T-cell (primary cell): Measurements from ENCODE around the gene GLOD4. TPM values are rescaled to one million over a fixed set of nuclear protein-coding genes. Genes with fewer than 3 reads are reported as not detected.
A peak's percentile ranks its signal among the peaks of the same experiment; 100 is the strongest.
"Not testable (repeated sequence)": the region's sequence is repeated elsewhere in the genome, so short reads cannot be mapped to it uniquely, and the experiment has no call there.

Experiments used
- ATAC-seq, 4 experiments: fragments of 200-7000 bp in 3 of 4; fragments of 150-1000 bp in 1 of 4; cut with Tn5 transposase; replicated peaks in 1 of 4; 1 replicate in 3 of 4; 2 replicates in 1 of 4; pipeline ENCODE4 v1.10.0; 2021; ENCODE audit warnings: moderate library complexity in 3 of 4, mild to moderate bottlenecking in 2 of 4, moderate number of reproducible peaks in 1 of 4
- CTCF ChIA-PET, 2 donors: fragments of 300-600 bp; sonication (Branson Sonifier 250); formaldehyde crosslinking; loops; one replicate each; lab custom pipeline; 2022; ENCODE audit warnings: antibody characterized with exemption in 2 of 2; lab: Charles Lee
- POLR2A ChIA-PET, 2 donors: fragments of 300-600 bp; sonication (Branson Sonifier 250); formaldehyde crosslinking; loops; one replicate each; lab custom pipeline; 2022; ENCODE audit warnings: antibody characterized with exemption in 2 of 2; lab: Charles Lee
- DNase-seq, 35 experiments: peaks; one replicate each; pipeline versions ENCODE4 v3.0.0 to v3.0.0-alpha.2; 2013 to 2023
- H3K27ac ChIP-seq: one replicate; pipeline ENCODE4 v1.5.1; 2013; ENCODE audit warnings: low read length
- H3K27me3 ChIP-seq, 2 experiments: replicated peaks in 1 of 2; 1 replicate in 1 of 2; 2 replicates in 1 of 2; pipeline versions ENCODE4 v1.6.1 to v1.7.0; 2013; ENCODE audit warnings: low read length in 1 of 2, mixed read lengths in 1 of 2; ENCODE audit not compliant: control insufficient read depth in 2 of 2, insufficient read depth in 2 of 2; ENCODE audit errors: extremely low read depth in 1 of 2
- H3K36me3 ChIP-seq, 2 donors: 1 replicate in 1 of 2; 2 replicates in 1 of 2; pipeline versions ENCODE4 v1.6.1 to v1.7.0; 2013; ENCODE audit warnings: low read length in 1 of 2; ENCODE audit not compliant: control insufficient read depth in 2 of 2, insufficient read depth in 1 of 2; ENCODE audit errors: extremely low read depth in 1 of 2
- H3K4me1 ChIP-seq, 2 experiments: 1 replicate in 1 of 2; 2 replicates in 1 of 2; pipeline versions ENCODE4 v1.6.1 to v1.7.0; 2013; ENCODE audit warnings: low read length in 2 of 2, mixed read lengths in 1 of 2; ENCODE audit not compliant: insufficient read depth in 2 of 2, control insufficient read depth in 1 of 2; ENCODE audit errors: extremely low read depth in 1 of 2
- H3K4me3 ChIP-seq, 2 donors: 1 replicate in 1 of 2; 2 replicates in 1 of 2; pipeline versions ENCODE4 v1.5.1 to v1.7.0; 2013; ENCODE audit warnings: mild to moderate bottlenecking in 2 of 2, low read length in 1 of 2, moderate library complexity in 1 of 2; ENCODE audit not compliant: control insufficient read depth in 1 of 2; ENCODE audit errors: extremely low read depth in 1 of 2
- H3K9me3 ChIP-seq: 2 replicates; pipeline ENCODE4 v1.7.0; 2013
- H3K27ac Mint-ChIP-seq, 2 donors: one replicate each; pipeline ENCODE4 v1.8.0; 2020 to 2021; ENCODE audit warnings: mild to moderate bottlenecking in 2 of 2, mixed read lengths in 2 of 2
- H3K27me3 Mint-ChIP-seq, 2 donors: one replicate each; pipeline ENCODE4 v1.8.0; 2021 to 2022; ENCODE audit warnings: mixed read lengths in 2 of 2
- H3K36me3 Mint-ChIP-seq: one replicate; pipeline ENCODE4 v1.8.0; 2021; ENCODE audit warnings: mixed read lengths
- H3K4me1 Mint-ChIP-seq, 3 donors: one replicate each; pipeline ENCODE4 v1.8.0; 2020 to 2022; ENCODE audit warnings: mixed read lengths in 3 of 3, mild to moderate bottlenecking in 1 of 3
- H3K4me3 Mint-ChIP-seq, 3 donors: one replicate each; pipeline ENCODE4 v1.8.0; 2020 to 2022; ENCODE audit warnings: mild to moderate bottlenecking in 3 of 3, mixed read lengths in 3 of 3, moderate library complexity in 3 of 3
- H3K9me3 Mint-ChIP-seq, 3 donors: one replicate each; pipeline ENCODE4 v1.8.0; 2020 to 2022; ENCODE audit warnings: mixed read lengths in 3 of 3
- WGBS: methylation state at CpG from one replicate; pipeline ENCODE4 v1.1.5; 2013; ENCODE audit warnings: missing lambda C conversion rate; ENCODE audit not compliant: insufficient coverage; 5-methylcytosine and 5-hydroxymethylcytosine counted together
- total RNA-seq, 35 experiments: library from RNA in 6 of 35; stranded (reverse) in 6 of 35; fragments of 120-200 nt in 1 of 35; gene quantifications; one replicate each; pipeline versions ENCODE4 v1.2.1 to v1.2.4 and lab custom pipeline; 2013 to 2026

GLOD4 gene
- total RNA-seq, 5 donors from 2014 or later (not counting 1 experiment from before 2014, with no cell fraction given): 66.9 to 85.1 (median 76.8) TPM

DNA sequence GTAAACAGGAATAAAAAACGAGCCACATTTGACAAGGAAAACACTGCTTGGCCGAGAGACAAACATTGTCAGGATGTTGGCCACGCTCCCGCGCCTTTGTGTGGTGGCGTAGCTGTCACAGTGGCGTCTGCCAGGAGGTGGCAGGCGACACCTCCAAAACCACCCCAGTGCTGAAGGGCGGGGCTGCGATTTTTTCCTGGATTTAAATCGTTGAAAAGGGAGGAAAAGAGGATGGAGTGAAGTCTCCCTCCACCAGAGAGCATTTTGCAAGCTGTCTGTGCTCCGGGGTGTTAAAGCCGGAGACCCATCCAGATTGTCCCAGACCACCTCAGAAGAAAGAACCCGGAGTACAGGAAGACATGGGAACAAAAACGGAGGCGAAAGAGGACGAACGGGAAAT is 12.8 kb upstream of the GLOD4 start:
- Histone ChIP-seq H3K9me3 (no peaks in the 10 kb centered on the region), H3K27ac (no peak overlapping the region), H3K36me3 (peaks cover 6 to 26% of the 10 kb centered on the region in 2 donors), H3K4me3 (no peak overlapping the region), H3K27me3 (no peaks in the 10 kb centered on the region), H3K4me1 (peaks cover 0 to 7% of the 10 kb centered on the region in 2 experiments)
- CTCF ChIA-PET: interaction anchor here in 1 of 2 donors (0.7 to 3.1 kb wide), 2 partner anchors 42 to 186 kb away, joined by 4 to 19 read pairs; no protein-coding TSS in a partner anchor
- Mint-ChIP-seq H3K27ac (no peak overlapping the region), H3K4me3 (no peak overlapping the region), H3K27me3 (no peaks in the 10 kb centered on the region), H3K4me1 (peaks cover 6 to 10% (median 6%) of the 10 kb centered on the region in 3 donors), H3K36me3 (peaks cover 14% of the 10 kb centered on the region), H3K9me3 (no peaks in the 10 kb centered on the region)
- WGBS: 33% methylated on average over 12 of the region's 18 CpGs
- ATAC-seq: peak; percentile 61 to 83 (median 72)
- peak in 27 of 35 experiments; percentile 8 to 63 (median 31) for DNase-seq
- POLR2A ChIA-PET: no interaction called here

DNA sequence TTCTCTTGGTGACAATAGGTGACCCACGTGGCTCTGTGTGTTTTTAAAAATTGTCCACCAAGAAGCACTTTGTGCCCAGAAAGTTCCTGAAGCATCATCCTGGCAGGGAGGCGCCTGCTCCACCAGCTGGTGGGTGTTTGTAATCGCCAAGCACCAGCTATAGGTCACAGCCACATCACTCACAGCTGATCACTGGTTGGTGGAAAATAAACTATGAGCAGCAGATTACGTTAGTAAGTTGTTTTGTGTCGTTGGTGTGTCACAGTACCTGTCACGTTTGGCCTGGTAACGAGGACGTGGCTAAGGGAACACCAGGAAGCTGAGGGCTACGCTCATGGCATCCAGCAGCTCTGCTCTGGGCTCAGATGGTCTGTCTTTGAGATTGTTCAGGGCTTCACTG is 10.2 kb upstream of the GLOD4 start:
- Histone ChIP-seq H3K27me3 (no peaks in the 10 kb centered on the region), H3K36me3 (peaks cover 16 to 48% of the 10 kb centered on the region in 2 donors), H3K27ac (no peak overlapping the region), H3K9me3 (no peaks in the 10 kb centered on the region), H3K4me1 (peaks cover 0 to 7% of the 10 kb centered on the region in 2 experiments), H3K4me3 (no peak overlapping the region)
- Mint-ChIP-seq H3K4me1 (peaks cover 6 to 11% (median 6%) of the 10 kb centered on the region in 3 donors), H3K9me3 (no peaks in the 10 kb centered on the region), H3K36me3 (peaks cover 25% of the 10 kb centered on the region), H3K27ac (no peak overlapping the region), H3K4me3 (no peak overlapping the region), H3K27me3 (no peaks in the 10 kb centered on the region)
- ChIA-PET CTCF (no interaction called here), POLR2A (no interaction called here)
- 84% methylated on average over 6 of the region's 9 CpGs for WGBS
- no peak for ATAC-seq
- DNase-seq: no peak

DNA sequence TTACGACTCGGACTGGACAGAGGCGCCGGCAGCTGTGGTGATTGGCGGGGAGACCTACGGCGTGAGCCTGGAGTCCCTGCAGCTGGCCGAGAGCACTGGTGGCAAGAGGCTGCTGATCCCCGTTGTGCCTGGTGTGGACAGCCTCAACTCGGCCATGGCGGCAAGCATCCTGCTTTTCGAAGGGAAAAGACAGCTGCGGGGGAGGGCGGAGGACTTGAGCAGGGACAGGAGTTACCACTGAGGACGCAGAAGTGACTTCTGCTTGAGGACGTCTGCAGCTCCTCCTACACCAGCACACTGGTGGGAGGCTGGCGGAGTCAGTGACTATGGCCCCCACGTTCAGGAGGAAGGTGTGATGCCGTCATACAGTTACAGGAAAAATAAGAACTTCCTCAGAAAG is 9.7 kb upstream of the GLOD4 start:
- Histone ChIP-seq H3K4me3 (no peak overlapping the region), H3K4me1 (peaks cover 0 to 7% of the 10 kb centered on the region in 2 experiments), H3K9me3 (no peaks in the 10 kb centered on the region), H3K27me3 (no peaks in the 10 kb centered on the region), H3K27ac (no peak overlapping the region), H3K36me3 (peaks cover 19 to 48% of the 10 kb centered on the region in 2 donors)
- Mint-ChIP-seq H3K36me3 (peaks cover 27% of the 10 kb centered on the region), H3K4me3 (no peak overlapping the region), H3K27ac (no peak overlapping the region), H3K4me1 (peaks cover 6 to 13% (median 6%) of the 10 kb centered on the region in 3 donors), H3K9me3 (no peaks in the 10 kb centered on the region), H3K27me3 (no peaks in the 10 kb centered on the region)
- CTCF ChIA-PET: no interaction called here
- DNase-seq (no peak), ATAC-seq (no peak)
- POLR2A ChIA-PET: no interaction called here
- 94% methylated on average over 17 of the region's 19 CpGs for WGBS

DNA sequence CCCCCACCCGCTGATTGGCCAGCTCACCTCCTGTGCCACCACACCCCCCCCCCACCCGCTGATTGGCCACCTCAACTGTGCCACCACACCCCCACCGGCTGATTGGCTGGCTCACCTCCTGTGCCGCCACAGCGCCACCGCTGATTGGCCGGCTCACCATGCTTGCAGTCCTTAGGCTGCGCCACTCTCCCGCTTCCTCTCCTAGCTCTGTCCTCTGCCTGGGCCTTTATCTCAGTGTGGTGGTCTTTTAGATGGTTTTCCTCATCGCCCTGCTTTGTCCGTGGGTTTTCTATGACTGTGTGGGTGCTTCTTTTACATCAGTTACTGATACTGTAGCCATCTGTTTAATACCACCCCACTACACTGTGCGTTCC is 8.8 kb upstream of the GLOD4 start:
- CTCF ChIA-PET: not testable (repeated sequence)
- peaks cover 30% of the 10 kb centered on the region for H3K36me3 Mint-ChIP-seq

DNA sequence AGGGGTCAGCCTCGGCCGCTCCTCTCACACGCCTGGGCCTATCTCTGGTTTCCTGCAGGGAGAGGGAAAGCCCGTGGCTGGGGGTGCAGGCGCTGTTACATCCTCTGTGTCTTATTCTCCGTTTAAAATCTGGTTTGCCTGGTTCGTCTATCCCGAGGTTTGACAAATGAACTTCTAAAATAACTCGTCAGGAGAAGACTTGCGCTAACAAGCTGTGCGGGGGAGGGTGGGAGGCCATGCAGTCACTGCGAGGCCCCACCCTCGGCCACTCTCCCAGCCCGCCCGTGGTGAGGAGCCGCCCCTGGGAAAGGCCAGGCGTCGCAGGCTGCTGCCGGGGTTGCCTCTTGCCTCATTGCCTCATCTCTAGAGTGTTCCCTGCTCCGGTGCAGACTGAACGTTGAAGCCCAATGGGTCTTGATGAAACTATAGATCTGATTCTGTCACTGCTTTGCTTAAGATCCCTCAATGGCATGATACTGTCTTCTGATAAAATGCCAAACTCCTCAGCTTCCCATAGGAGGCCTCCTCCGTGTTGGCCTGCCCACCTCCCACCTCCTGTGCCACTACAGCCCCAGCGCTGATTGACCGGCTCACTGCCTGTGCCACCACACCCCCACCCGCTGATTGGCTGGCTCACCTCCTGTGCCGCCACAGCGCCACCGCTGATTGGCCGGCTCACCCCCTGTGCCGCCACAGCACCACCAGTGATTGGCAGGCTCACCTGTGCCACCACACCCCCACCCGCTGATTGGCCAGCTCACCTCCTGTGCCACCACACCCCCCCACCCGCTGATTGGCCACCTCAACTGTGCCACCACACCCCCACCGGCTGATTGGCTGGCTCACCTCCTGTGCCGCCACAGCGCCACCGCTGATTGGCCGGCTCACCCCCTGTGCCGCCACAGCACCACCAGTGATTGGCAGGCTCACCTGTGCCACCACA is 8.1 kb upstream of the GLOD4 start:
- H3K27ac Mint-ChIP-seq, POLR2A ChIA-PET, H3K27ac ChIP-seq, H3K4me3 ChIP-seq, H3K27me3 Mint-ChIP-seq, ATAC-seq, CTCF ChIA-PET, H3K27me3 ChIP-seq, H3K9me3 ChIP-seq, H3K9me3 Mint-ChIP-seq, H3K4me1 ChIP-seq, H3K4me3 Mint-ChIP-seq, H3K4me1 Mint-ChIP-seq, DNase-seq: not testable (repeated sequence)
- H3K36me3 ChIP-seq: peaks cover 20 to 53% of the 10 kb centered on the region in 2 donors
- 94% methylated on average over 22 of the region's 38 CpGs for WGBS
- peaks cover 30% of the 10 kb centered on the region for H3K36me3 Mint-ChIP-seq

More for the DNA sequence above, 8.8 kb upstream of the GLOD4 start:
- not testable (repeated sequence) for ATAC-seq, H3K4me3 Mint-ChIP-seq, H3K4me1 ChIP-seq, H3K27me3 Mint-ChIP-seq, DNase-seq, H3K27ac ChIP-seq, H3K9me3 Mint-ChIP-seq, H3K27ac Mint-ChIP-seq, H3K9me3 ChIP-seq, H3K27me3 ChIP-seq, H3K4me3 ChIP-seq
- no CpG with 5 or more reads among the region's 12 CpGs for WGBS
- POLR2A ChIA-PET: interaction anchor here in 1 of 2 donors (0.5 kb wide), 1 partner anchor 667 kb away, joined by 4 read pairs; no protein-coding TSS in a partner anchor
- peaks cover 20 to 50% of the 10 kb centered on the region in 2 donors for H3K36me3 ChIP-seq
- peaks cover 6 to 13% (median 6%) of the 10 kb centered on the region in 3 donors for H3K4me1 Mint-ChIP-seq

DNA sequence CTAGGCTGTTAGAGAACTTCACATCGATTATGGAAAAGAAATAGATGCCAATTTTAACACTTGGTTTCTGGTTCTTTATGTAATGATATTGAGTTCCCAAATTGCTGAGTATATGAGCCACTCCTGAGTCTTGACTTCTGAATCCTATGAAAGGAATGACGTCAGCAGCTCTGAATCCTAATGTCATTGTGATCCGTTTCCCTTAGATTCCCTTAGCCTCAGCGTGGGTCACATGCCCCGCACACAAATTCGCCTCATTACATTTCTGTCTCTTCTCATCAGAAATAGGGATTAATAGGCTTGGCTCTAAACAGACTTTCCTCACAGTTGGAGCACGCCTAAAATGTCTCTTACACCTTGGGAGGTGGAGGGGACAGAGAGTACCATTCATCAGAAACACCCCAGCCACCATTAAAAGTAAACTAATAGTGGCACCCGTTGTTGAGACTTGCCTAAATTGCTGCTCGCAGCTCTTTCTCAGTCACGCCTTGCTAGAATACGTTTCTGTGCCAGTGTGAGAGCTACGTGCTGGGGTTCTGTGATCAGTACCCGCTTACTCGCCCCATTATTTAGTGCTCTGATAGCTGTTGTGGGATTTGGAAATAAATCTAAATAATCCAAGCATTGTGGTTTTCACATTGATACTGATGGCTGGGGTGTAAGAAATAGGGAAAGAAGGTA is 7.2 kb upstream of the GLOD4 start:
- no peak overlapping the region for H3K27ac Mint-ChIP-seq
- Histone ChIP-seq H3K4me3 (no peak overlapping the region), H3K36me3 (peaks cover 20 to 57% of the 10 kb centered on the region in 2 donors), H3K27me3 (no peaks in the 10 kb centered on the region), H3K9me3 (no peaks in the 10 kb centered on the region), H3K4me1 (peaks cover 0 to 3% of the 10 kb centered on the region in 2 experiments), H3K27ac (no peak overlapping the region)
- ATAC-seq (no peak), DNase-seq (no peak)
- CTCF ChIA-PET: no interaction called here
- WGBS: 96% methylated on average over 8 of the region's 14 CpGs
- POLR2A ChIA-PET: no interaction called here
- peaks cover 3 to 8% (median 5%) of the 10 kb centered on the region in 3 donors for H3K4me1 Mint-ChIP-seq
- no peaks in the 10 kb centered on the region for H3K9me3 Mint-ChIP-seq
- H3K27me3 Mint-ChIP-seq: no peaks in the 10 kb centered on the region
- H3K4me3 Mint-ChIP-seq: no peak overlapping the region
- peaks cover 30% of the 10 kb centered on the region for H3K36me3 Mint-ChIP-seq
